Measurements from ENCODE around the gene NPAS2. TPM values are rescaled to one million over a fixed set of nuclear protein-coding genes. Genes with fewer than 3 reads are reported as not detected.

Gene NPAS2
- total RNA-seq, result 10 to 100 TPM in 1 of 2 donors, 1 to 10 TPM in 1; 5.9 to 17.1 TPM
- 10 to 100 TPM; 10.3 to 10.6 TPM for polyA plus RNA-seq
- long read RNA-seq, donor 1, partial matches to known transcripts, result 0 of 2 reads
- long read RNA-seq, donor 1, other reads (novel, unspliced or antisense), result 0 of 2 reads
- long read RNA-seq, donor 2, result 0 reads
- long read RNA-seq, donor 3, partial matches to known transcripts, result 5 of 5 reads
- long read RNA-seq, donor 3, other reads (novel, unspliced or antisense), result 0 of 5 reads
- long read RNA-seq, donor 4, result 0 reads
- long read RNA-seq, donor 5, partial matches to known transcripts, result 7 of 10 reads
- long read RNA-seq, donor 5, other reads (novel, unspliced or antisense), result 0 of 10 reads

- Histone ChIP-seq H3K36me3 (ENCODE audit: control insufficient read depth in 4 of 4, insufficient read depth in 4 of 4, low read length in 4 of 4) (no peaks in the 10 kb centered on the region), H3K27me3 (ENCODE audit: control insufficient read depth in 3 of 3, insufficient read depth in 3 of 3, low read length in 2 of 3) (peaks cover 0 to 17% (median 14%) of the 10 kb centered on the region in 3 donors), H3K27ac (ENCODE audit: low read depth in 1 of 2, low read length in 1 of 2) (peak within 1 kb of the TSS; percentile 11 to 98), H3K9me3 (ENCODE audit: control insufficient read depth in 4 of 4, insufficient read depth in 3 of 4, low read length in 3 of 4) (no peaks in the 10 kb centered on the region), H3K9ac (ENCODE audit: insufficient read depth in 1 of 2, low read length in 2 of 2) (peak within 1 kb of the TSS in 1 of 2 donors; percentile 53), H3K4me3 (peak within 1 kb of the TSS; percentile 63), H3K4me1 (ENCODE audit: control insufficient read depth in 5 of 5, insufficient read depth in 5 of 5, low read length in 5 of 5) (peaks cover 0 to 24% (median 8%) of the 10 kb centered on the region in 5 donors)
- TF ChIP-seq, protein P1, sequence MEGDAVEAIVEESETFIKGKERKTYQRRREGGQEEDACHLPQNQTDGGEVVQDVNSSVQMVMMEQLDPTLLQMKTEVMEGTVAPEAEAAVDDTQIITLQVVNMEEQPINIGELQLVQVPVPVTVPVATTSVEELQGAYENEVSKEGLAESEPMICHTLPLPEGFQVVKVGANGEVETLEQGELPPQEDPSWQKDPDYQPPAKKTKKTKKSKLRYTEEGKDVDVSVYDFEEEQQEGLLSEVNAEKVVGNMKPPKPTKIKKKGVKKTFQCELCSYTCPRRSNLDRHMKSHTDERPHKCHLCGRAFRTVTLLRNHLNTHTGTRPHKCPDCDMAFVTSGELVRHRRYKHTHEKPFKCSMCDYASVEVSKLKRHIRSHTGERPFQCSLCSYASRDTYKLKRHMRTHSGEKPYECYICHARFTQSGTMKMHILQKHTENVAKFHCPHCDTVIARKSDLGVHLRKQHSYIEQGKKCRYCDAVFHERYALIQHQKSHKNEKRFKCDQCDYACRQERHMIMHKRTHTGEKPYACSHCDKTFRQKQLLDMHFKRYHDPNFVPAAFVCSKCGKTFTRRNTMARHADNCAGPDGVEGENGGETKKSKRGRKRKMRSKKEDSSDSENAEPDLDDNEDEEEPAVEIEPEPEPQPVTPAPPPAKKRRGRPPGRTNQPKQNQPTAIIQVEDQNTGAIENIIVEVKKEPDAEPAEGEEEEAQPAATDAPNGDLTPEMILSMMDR (IDR thresholded peaks at IDR 0.05; ENCODE audit: control extremely low read depth, extremely low read depth), result no peak
- ATAC-seq (ENCODE audit: insufficient read depth, low FRiP score), result peak; percentile 7
- WGBS, 2 donors, result 1 to 2% methylated on average over 45 to 91 of the region's 91 CpGs
- peak; percentile 34 to 78 (median 59) for DNase-seq
Measured at GRCh38 chr2:100819370-100820272, at the start of gene NPAS2. Gene NPAS2, plus strand, starts transcription at chr2:100820139. Its CDS starts 84,616 bp downstream, at chr2:100904755.

DNA sequence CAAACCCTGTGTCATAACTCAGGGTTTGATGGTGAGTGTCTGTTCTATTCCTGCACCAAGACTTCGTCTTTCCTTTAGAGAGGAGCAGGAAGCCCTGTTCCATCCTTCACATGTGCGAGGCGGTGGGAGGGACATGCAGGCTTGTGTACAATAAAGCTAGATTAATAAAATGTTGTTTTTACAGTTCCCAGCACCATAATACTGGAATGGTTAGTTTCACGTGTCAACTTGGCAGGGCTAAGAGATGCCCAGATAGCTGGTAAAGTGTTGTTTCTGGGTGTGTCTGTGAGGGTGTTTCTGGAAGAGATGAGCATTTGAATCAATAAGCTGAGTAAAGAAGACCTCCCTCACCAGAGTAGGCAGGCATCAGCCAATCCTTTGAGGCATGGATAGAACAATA is 48.8 kb upstream of the NPAS2 start:
- no peak overlapping the region for H3K9ac ChIP-seq (ENCODE audit: insufficient read depth in 1 of 2, low read length in 2 of 2)
- TF ChIP-seq, protein P1 (IDR thresholded peaks at IDR 0.05; ENCODE audit: control extremely low read depth, extremely low read depth), result no peak
- H3K27ac ChIP-seq (ENCODE audit: low read depth in 1 of 2, low read length in 1 of 2), result no peak overlapping the region
- DNase-seq, result no peak
- no peaks in the 10 kb centered on the region for H3K9me3 ChIP-seq (ENCODE audit: control insufficient read depth in 4 of 4, insufficient read depth in 3 of 4, low read length in 3 of 4)
- H3K27me3 ChIP-seq (ENCODE audit: control insufficient read depth in 3 of 3, insufficient read depth in 3 of 3, low read length in 2 of 3), result no peaks in the 10 kb centered on the region
- WGBS, 2 donors, result 91 to 93% methylated on average over 4 of the region's 4 CpGs
- H3K4me3 ChIP-seq, result no peak overlapping the region
- H3K4me1 ChIP-seq (ENCODE audit: control insufficient read depth in 5 of 5, insufficient read depth in 5 of 5, low read length in 5 of 5), result peaks cover 0 to 6% (median 0%) of the 10 kb centered on the region in 5 donors
- no peak for ATAC-seq (ENCODE audit: insufficient read depth, low FRiP score)
- no peaks in the 10 kb centered on the region for H3K36me3 ChIP-seq (ENCODE audit: control insufficient read depth in 4 of 4, insufficient read depth in 4 of 4, low read length in 4 of 4)

DNA sequence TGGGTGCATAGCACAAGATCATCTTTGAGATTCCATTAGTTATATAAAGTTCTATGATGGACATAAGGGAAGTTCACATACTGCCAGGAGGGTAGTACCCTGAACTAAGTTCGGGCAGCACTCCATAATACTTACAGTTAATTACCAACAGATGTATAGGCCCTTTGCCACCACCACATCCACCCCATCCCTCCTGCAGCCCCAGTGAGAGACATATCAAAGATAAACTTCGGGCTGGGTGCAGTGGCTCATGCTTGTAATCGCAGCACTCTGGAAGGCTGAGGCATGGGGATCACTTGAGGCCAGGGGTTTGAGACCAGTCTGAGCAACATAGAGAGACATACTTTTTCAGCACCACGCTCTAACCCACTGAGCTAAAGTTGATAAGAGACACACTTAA is 46.4 kb upstream of the NPAS2 start:
- Histone ChIP-seq H3K4me3 (no peak overlapping the region), H3K36me3 (ENCODE audit: control insufficient read depth in 4 of 4, insufficient read depth in 4 of 4, low read length in 4 of 4) (no peaks in the 10 kb centered on the region), H3K4me1 (ENCODE audit: control insufficient read depth in 5 of 5, insufficient read depth in 5 of 5, low read length in 5 of 5) (peaks cover 0 to 1% (median 0%) of the 10 kb centered on the region in 5 donors), H3K9ac (ENCODE audit: insufficient read depth in 1 of 2, low read length in 2 of 2) (no peak overlapping the region), H3K27me3 (ENCODE audit: control insufficient read depth in 3 of 3, insufficient read depth in 3 of 3, low read length in 2 of 3) (no peaks in the 10 kb centered on the region), H3K27ac (ENCODE audit: low read depth in 1 of 2, low read length in 1 of 2) (no peak overlapping the region), H3K9me3 (ENCODE audit: control insufficient read depth in 4 of 4, insufficient read depth in 3 of 4, low read length in 3 of 4) (no peaks in the 10 kb centered on the region)
- TF ChIP-seq, protein P1 (IDR thresholded peaks at IDR 0.05; ENCODE audit: control extremely low read depth, extremely low read depth), result no peak
- 92 to 93% methylated on average over 4 of the region's 4 CpGs for WGBS, 2 donors
- no peak for ATAC-seq (ENCODE audit: insufficient read depth, low FRiP score)
- no peak for DNase-seq
